Skeletal muscle tissue (tissue), 4 donors: ENCODE measurements around the gene CEP89. TPM values are rescaled to one million over a fixed set of nuclear protein-coding genes. Genes with fewer than 3 reads are reported as not detected.

Experiments
- H3K27ac ChIP-seq: one replicate; pipeline ENCODE4 v1.7.0; 2013; ENCODE audit warnings: mild to moderate bottlenecking, low read depth, low read length, inconsistent platforms
- H3K27me3 ChIP-seq, 3 donors: one replicate each; pipeline ENCODE4 v1.7.0; 2013; ENCODE audit warnings: low read length in 3 of 3; ENCODE audit not compliant: control insufficient read depth in 3 of 3, insufficient read depth in 3 of 3
- H3K36me3 ChIP-seq, 3 donors: one replicate each; pipeline ENCODE4 v1.7.0; 2013; ENCODE audit warnings: low read length in 3 of 3; ENCODE audit not compliant: control insufficient read depth in 3 of 3, insufficient read depth in 3 of 3
- H3K4me1 ChIP-seq, 3 donors: one replicate each; pipeline ENCODE4 v1.7.0; 2013; ENCODE audit warnings: low read length in 3 of 3, mild to moderate bottlenecking in 3 of 3; ENCODE audit not compliant: control insufficient read depth in 3 of 3, insufficient read depth in 3 of 3
- H3K4me3 ChIP-seq, 3 donors: one replicate each; pipeline ENCODE4 v1.7.0; 2013; ENCODE audit warnings: low read length in 3 of 3
- H3K9ac ChIP-seq, 3 donors: one replicate each; pipeline ENCODE4 v1.7.0; 2013; ENCODE audit warnings: low read length in 3 of 3, mild to moderate bottlenecking in 3 of 3, moderate library complexity in 2 of 3, low read depth in 1 of 3
- H3K9me3 ChIP-seq, 3 donors: one replicate each; pipeline ENCODE4 v1.7.0; 2013; ENCODE audit warnings: low read length in 3 of 3; ENCODE audit not compliant: control insufficient read depth in 3 of 3
- total RNA-seq: library from RNA; depleted of rRNA; stranded (reverse); fragments of >200 nt; gene quantifications from one replicate; pipeline ENCODE4 v1.2.3, GENCODE V29; 2014
- donor health status: Osteomylitis.

Gene CEP89
- total RNA-seq, 1 donor from 2014 or later = 7.8 TPM

- peaks cover 4 to 5% (median 4%) of the 10 kb centered on the region in 3 donors for H3K36me3 ChIP-seq
- no peak overlapping the region for H3K4me3 ChIP-seq
- H3K27me3 ChIP-seq = no peaks in the 10 kb centered on the region
- no peaks in the 10 kb centered on the region for H3K4me1 ChIP-seq
- no peak overlapping the region for H3K27ac ChIP-seq
- H3K9me3 ChIP-seq = no peaks in the 10 kb centered on the region
- no peak overlapping the region for H3K9ac ChIP-seq
Measured at GRCh38 chr19:32876236-32876918, 95.4 kb downstream of the CEP89 start.

GRCh38 chr19:32875428-32875827, 96.3 kb downstream of the CEP89 start:
- Histone ChIP-seq H3K27ac (no peak overlapping the region), H3K9ac (no peak overlapping the region), H3K4me3 (no peak overlapping the region), H3K36me3 (peaks cover 4 to 5% (median 4%) of the 10 kb centered on the region in 3 donors), H3K4me1 (no peaks in the 10 kb centered on the region), H3K9me3 (no peaks in the 10 kb centered on the region), H3K27me3 (no peaks in the 10 kb centered on the region)

GRCh38 chr19:32874605-32875004, 97.2 kb downstream of the CEP89 start:
- no peaks in the 10 kb centered on the region for H3K9me3 ChIP-seq
- no peaks in the 10 kb centered on the region for H3K4me1 ChIP-seq
- peaks cover under 1 to 4% (median 4%) of the 10 kb centered on the region in 3 donors for H3K36me3 ChIP-seq
- no peak overlapping the region for H3K9ac ChIP-seq
- H3K27me3 ChIP-seq = no peaks in the 10 kb centered on the region
- H3K27ac ChIP-seq = no peak overlapping the region
- no peak overlapping the region for H3K4me3 ChIP-seq

GRCh38 chr19:32873247-32873959, 98.4 kb downstream of the CEP89 start:
- Histone ChIP-seq H3K9ac (no peak overlapping the region), H3K27me3 (no peaks in the 10 kb centered on the region), H3K27ac (no peak overlapping the region), H3K4me1 (no peaks in the 10 kb centered on the region), H3K9me3 (no peaks in the 10 kb centered on the region), H3K4me3 (no peak overlapping the region), H3K36me3 (peaks cover 0 to 2% (median under 1%) of the 10 kb centered on the region in 3 donors)

- no peaks in the 10 kb centered on the region for H3K27me3 ChIP-seq
- H3K4me3 ChIP-seq = no peak overlapping the region
- no peak overlapping the region for H3K9ac ChIP-seq
- no peak overlapping the region for H3K27ac ChIP-seq
- H3K4me1 ChIP-seq = no peaks in the 10 kb centered on the region
- no peaks in the 10 kb centered on the region for H3K36me3 ChIP-seq
- no peaks in the 10 kb centered on the region for H3K9me3 ChIP-seq
Measured at GRCh38 chr19:32872391-32872790, 99.4 kb downstream of the CEP89 start.

GRCh38 chr19:32870981-32871451, 100.7 kb downstream of the CEP89 start:
- no peaks in the 10 kb centered on the region for H3K36me3 ChIP-seq
- H3K27me3 ChIP-seq = no peaks in the 10 kb centered on the region
- no peak overlapping the region for H3K4me3 ChIP-seq
- no peaks in the 10 kb centered on the region for H3K4me1 ChIP-seq
- H3K27ac ChIP-seq = no peak overlapping the region
- no peak overlapping the region for H3K9ac ChIP-seq
- no peaks in the 10 kb centered on the region for H3K9me3 ChIP-seq

- Histone ChIP-seq H3K27me3 (no peaks in the 10 kb centered on the region), H3K4me1 (no peaks in the 10 kb centered on the region), H3K27ac (no peak overlapping the region), H3K4me3 (no peak overlapping the region), H3K9ac (no peak overlapping the region), H3K9me3 (no peaks in the 10 kb centered on the region), H3K36me3 (no peaks in the 10 kb centered on the region)
Measured at GRCh38 chr19:32869966-32870573, 101.7 kb downstream of the CEP89 start.

GRCh38 chr19:32869369-32869965, 102.3 kb downstream of the CEP89 start, which contains the start of gene SLC7A9:
SLC7A9 (minus strand) TSS chr19:32869767; CDS start chr19:32868534, 1,233 bp downstream.
- Histone ChIP-seq H3K9ac (no peak within 1 kb of the TSS), H3K9me3 (no peaks in the 10 kb centered on the region), H3K4me1 (no peaks in the 10 kb centered on the region), H3K27ac (no peak within 1 kb of the TSS), H3K27me3 (no peaks in the 10 kb centered on the region), H3K36me3 (no peaks in the 10 kb centered on the region), H3K4me3 (no peak within 1 kb of the TSS)

GRCh38 chr19:32868206-32868950, 103.4 kb downstream of the CEP89 start:
- no peaks in the 10 kb centered on the region for H3K9me3 ChIP-seq
- H3K9ac ChIP-seq = no peak overlapping the region
- peaks cover 0 to 4% (median 0%) of the 10 kb centered on the region in 3 donors for H3K27me3 ChIP-seq
- no peak overlapping the region for H3K27ac ChIP-seq
- H3K36me3 ChIP-seq = no peaks in the 10 kb centered on the region
- no peaks in the 10 kb centered on the region for H3K4me1 ChIP-seq
- H3K4me3 ChIP-seq = no peak overlapping the region
